Omental fat pad (tissue), 4 donors: ENCODE results near the gene DGLUCY. TPM values are rescaled to one million over a fixed set of nuclear protein-coding genes. Genes with fewer than 3 reads are reported as not detected.

Source experiments
- ATAC-seq: fragments of 150-250 bp; one replicate; pipeline ENCODE4 v1.9.1; 2016; ENCODE audit warnings: mild to moderate bottlenecking, moderate library complexity; ENCODE audit not compliant: low FRiP score
- DNase-seq: peaks from one replicate; pipeline ENCODE4 v3.0.0-alpha.2; 2019; ENCODE audit warnings: low spot score
- CTCF ChIP-seq, 3 donors: fragments of 450-650 bp; IDR thresholded peaks; one replicate each; pipeline ENCODE4 v1.5.1; 2016 to 2017; ENCODE audit warnings: antibody characterized with exemption in 3 of 3, mild to moderate bottlenecking in 3 of 3, moderate library complexity in 2 of 3
- total RNA-seq, 4 donors: library from RNA; depleted of rRNA; stranded (reverse); fragments of >200 nt; gene quantifications; one replicate each; pipeline ENCODE4 v1.1.0, GENCODE V29; 2016

The DGLUCY gene
- total RNA-seq, 4 donors from 2014 or later = 27.5 to 93.2 (median 39.3) TPM

DNA sequence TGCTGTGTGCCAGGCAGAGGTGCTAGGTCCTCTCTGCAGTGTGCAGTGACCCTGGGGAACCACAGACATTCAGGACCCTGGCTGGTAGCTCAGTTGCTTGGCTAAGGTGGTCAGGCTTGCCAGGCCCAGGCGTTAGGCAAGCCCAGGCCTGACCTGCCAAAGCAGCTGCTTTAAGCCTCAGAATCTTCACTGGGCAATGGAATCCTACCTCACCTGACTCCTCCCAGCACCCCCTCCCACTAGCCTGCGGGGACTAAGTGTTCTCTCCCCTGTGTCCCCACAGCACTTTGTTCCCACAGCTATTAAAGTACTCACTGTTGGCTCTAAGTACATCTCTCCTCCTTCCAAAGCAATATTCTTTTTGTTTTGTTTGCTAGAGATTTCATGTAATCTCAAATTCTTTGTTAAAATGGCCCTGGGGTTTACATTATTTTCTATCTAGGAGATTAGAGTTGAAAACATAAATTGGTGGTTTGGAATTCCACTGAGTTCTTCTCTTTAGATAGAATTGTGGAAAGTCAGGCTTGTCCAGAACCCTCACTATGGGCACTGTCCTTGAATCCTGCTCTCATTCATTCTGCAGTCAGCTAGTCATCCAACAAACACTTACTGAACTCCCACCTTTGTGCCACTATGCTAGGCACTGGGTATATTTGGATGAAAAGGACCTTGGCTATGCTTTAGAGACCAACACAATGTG lies 44.4 kb downstream of the DGLUCY start:
- DNase-seq (no peak), ATAC-seq (no peak)
- TF ChIP-seq CTCF (IDR thresholded peaks at IDR 0.05) = no peak

GRCh38 chr14:91159182-91159581 lies 45.3 kb downstream of the DGLUCY start:
- ATAC-seq = no peak
- TF ChIP-seq CTCF (IDR thresholded peaks at IDR 0.05) = no peak
- DNase-seq = no peak

DNA sequence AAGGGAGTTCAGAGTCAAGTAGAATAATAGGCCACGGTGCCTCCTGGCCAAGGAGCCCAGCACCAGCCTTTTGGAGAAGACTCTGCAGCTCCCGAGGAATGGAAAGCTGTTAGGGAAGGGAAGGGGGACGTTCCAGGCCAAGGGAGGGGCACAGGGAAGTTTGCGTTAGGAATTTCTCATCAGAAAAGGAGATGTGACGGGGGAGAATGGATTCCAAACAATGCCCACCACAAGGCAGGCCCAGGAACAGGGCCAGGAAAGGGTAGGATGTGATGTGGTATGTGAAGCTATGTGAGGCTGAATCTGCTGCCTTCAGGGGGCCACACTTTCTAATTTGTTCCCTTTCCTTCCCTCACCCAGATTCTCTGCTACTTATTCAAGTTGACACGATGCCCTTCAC lies 46.0 kb downstream of the DGLUCY start:
- ATAC-seq = no peak
- TF ChIP-seq CTCF (IDR thresholded peaks at IDR 0.05) = no peak
- no peak for DNase-seq

GRCh38 chr14:91163316-91163715 lies 49.4 kb downstream of the DGLUCY start:
- ATAC-seq = no peak
- TF ChIP-seq CTCF (IDR thresholded peaks at IDR 0.05) = no peak
- DNase-seq = no peak

- no peak for ATAC-seq
- DNase-seq = no peak
- no peak for TF ChIP-seq CTCF (IDR thresholded peaks at IDR 0.05)
These were observed 50.8 kb downstream of the DGLUCY start for GRCh38 chr14:91164676-91165075.

GRCh38 chr14:91167380-91167770 lies 53.5 kb downstream of the DGLUCY start:
- ATAC-seq = no peak
- no peak for DNase-seq
- TF ChIP-seq CTCF (IDR thresholded peaks at IDR 0.05) = no peak

DNA sequence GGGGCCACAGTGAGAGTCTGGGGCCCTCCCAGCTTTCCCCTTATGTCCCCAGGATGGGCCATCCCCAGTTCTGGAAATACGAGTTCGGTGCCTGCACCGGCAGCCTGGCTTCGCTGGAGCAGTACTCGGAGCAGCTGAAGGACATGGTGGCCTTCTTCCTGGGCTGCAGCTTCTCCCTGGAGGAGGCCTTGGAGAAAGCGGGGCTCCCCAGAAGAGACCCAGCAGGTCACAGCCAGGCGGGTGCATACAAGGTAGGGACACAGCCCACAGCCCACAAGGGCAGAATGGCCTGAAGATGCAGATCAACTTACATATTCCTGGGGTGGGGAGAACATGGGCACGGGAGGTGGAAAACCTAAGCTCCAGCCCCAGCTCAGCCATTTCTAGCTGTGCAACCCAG lies 56.1 kb downstream of the DGLUCY start:
- DNase-seq (no peak), ATAC-seq (no peak)
- TF ChIP-seq CTCF (IDR thresholded peaks at IDR 0.05) = no peak
